Measurements from ENCODE around the gene ANKMY1. TPM values are rescaled to one million over a fixed set of nuclear protein-coding genes. Genes with fewer than 3 reads are reported as not detected.

Gene ANKMY1
- total and polyA plus RNA-seq, 2 experiments from 2014 or later: 5.1 to 10.1 TPM

DNA sequence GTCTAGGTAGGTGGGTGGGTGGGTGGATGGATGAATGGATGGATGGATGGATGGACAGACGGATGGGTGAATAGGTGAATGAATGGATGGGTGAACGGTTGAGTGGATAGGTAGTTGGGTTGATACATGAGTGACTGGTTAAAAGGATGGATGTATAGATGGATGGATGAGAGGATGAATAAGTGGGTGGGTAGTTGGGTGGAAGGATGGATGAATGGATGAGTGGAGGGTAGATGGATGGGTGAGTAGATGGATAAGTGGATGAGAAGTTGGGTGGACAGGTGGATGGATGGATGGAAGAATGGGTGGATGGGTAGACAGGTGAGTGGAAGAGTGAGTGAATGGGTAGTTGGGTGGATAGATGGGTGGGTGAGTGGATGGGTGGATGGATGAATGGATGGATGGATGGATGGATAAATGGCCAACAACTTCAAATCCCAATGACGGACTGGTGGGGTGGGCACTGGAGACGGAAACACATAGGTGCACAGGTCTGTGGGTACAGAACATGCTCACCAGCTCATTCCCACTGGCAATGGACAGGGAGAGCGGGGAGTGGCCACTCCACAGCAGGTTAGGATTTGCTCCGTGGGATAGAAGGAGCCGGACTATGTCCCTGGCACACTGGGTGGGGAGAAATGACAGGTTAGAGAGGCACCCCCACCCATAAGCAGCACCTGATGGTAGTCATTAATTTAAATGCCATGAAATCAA is 48.8 kb downstream of the ANKMY1 start:
- H3K9me3 ChIP-seq (ENCODE audit: low read depth): no peaks in the 10 kb centered on the region
- no peaks in the 10 kb centered on the region for H3K36me3 ChIP-seq (ENCODE audit: low read depth)
- H2AFZ ChIP-seq: no peak overlapping the region
- H3F3A ChIP-seq (ENCODE audit: insufficient read depth): no peaks in the 10 kb centered on the region
- no peak for DNase-seq
- H3K27me3 ChIP-seq (replicated peaks; ENCODE audit: insufficient read depth): no peaks in the 10 kb centered on the region
- H3K4me2 ChIP-seq (ENCODE audit: unreplicated experiment): no peak overlapping the region
- TF ChIP-seq EZH2 (IDR thresholded peaks at IDR 0.05; ENCODE audit: insufficient read depth, poor library complexity, severe bottlenecking) (no peak), EZH2phosphoT487 (IDR thresholded peaks at IDR 0.05; ENCODE audit: insufficient read depth, low read depth) (no peak)
- no peaks in the 10 kb centered on the region for H3K79me2 ChIP-seq (ENCODE audit: insufficient read depth)
- H3K9me2 ChIP-seq (ENCODE audit: insufficient read depth): no peaks in the 10 kb centered on the region
- in situ Hi-C loops (cut with MboI): no loop called here
- no peak overlapping the region for H3K27ac ChIP-seq
- peaks cover under 1% of the 10 kb centered on the region; the same call in 1 of the 2 replicates for H3K4me1 ChIP-seq (ENCODE audit: insufficient read depth)
- 92% methylated on average over 5 to 7 of the region's 7 CpGs for WGBS, 2 experiments (ENCODE audit: low coverage in 1 of 2, low lambda C conversion rate in 2 of 2, missing lambda C conversion rate in 2 of 2)
- no peak overlapping the region for H3K9ac ChIP-seq
- H3K4me3 ChIP-seq: no peak overlapping the region
- no peaks in the 10 kb centered on the region for H4K20me1 ChIP-seq (ENCODE audit: insufficient read depth)

DNA sequence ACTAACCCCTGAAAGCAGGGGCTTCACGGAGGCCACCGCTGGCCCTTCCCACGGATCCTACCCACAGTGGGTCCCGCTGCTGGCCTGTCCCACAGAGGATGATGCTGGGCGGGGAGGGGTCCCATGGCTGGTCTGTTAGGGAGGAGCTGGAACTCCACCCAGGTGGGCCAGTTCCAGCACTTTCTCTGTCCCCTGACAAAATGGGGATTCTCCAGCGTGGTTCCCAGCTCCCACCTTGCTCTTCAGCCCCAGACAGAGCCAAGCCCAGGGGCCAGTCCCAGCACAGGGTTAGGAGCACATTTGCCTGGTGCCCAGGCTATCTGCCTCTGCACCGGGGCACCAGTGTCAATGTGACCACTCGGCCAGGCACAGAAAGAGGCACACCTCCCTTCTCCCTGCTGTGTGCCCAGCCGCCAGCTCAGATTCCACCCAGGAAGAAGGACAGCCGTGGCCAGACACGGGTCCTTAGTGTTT is 50.0 kb downstream of the ANKMY1 start:
- Histone ChIP-seq H3K79me2 (ENCODE audit: insufficient read depth) (no peaks in the 10 kb centered on the region), H3K9me3 (ENCODE audit: low read depth) (no peaks in the 10 kb centered on the region), H3K27ac (no peak overlapping the region), H2AFZ (no peak overlapping the region), H3K9me2 (ENCODE audit: insufficient read depth) (no peaks in the 10 kb centered on the region), H3F3A (ENCODE audit: insufficient read depth) (no peaks in the 10 kb centered on the region), H3K4me1 (ENCODE audit: insufficient read depth) (no peaks in the 10 kb centered on the region), H3K27me3 (replicated peaks; ENCODE audit: insufficient read depth) (no peaks in the 10 kb centered on the region), H4K20me1 (ENCODE audit: insufficient read depth) (no peaks in the 10 kb centered on the region), H3K9ac (no peak overlapping the region), H3K4me2 (ENCODE audit: unreplicated experiment) (no peak overlapping the region), H3K4me3 (no peak overlapping the region), H3K36me3 (ENCODE audit: low read depth) (no peaks in the 10 kb centered on the region)
- TF ChIP-seq EZH2phosphoT487 (IDR thresholded peaks at IDR 0.05; ENCODE audit: insufficient read depth, low read depth): no peak
- TF ChIP-seq EZH2 (IDR thresholded peaks at IDR 0.05; ENCODE audit: insufficient read depth, poor library complexity, severe bottlenecking): no peak
- WGBS, 2 experiments (ENCODE audit: low coverage in 1 of 2, low lambda C conversion rate in 2 of 2, missing lambda C conversion rate in 2 of 2): 83 to 87% methylated on average over 11 of the region's 11 CpGs
- in situ Hi-C loops (cut with MboI): no loop called here
- DNase-seq: no peak

DNA sequence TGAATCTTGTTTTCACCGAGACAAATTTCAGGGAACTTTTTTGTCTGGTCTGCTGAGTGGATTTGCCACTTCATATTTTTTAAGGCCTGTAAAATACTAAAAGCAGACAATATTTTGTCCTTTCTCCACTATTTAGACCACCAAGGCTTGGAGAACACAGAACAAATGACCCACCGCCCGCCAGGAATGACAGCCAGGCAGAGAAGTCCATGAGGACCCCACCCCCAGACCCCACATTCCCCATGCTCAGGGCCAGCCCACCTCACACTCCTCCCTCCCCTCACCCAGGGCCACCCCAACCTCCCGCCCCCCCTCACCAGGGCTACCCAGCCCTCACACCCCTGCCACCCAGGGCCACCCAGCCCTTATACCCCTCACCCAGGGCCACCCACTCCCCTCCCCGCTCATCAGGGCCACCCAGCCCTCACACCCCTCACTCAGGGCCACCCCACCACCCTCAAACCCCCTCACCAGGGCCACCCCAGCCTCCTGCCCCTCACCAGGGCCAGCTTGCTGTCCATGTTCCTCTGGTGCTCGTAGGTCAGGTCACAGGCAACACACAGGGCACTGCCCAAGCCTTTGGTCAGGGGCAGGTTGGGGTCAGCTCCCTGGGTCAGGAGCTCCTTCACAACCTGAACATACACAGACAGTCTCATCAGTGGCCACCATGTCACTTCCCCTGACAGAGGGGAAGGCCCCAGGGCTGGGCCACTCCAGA is 50.6 kb downstream of the ANKMY1 start:
- Histone ChIP-seq H3K9me3 (ENCODE audit: low read depth) (no peaks in the 10 kb centered on the region), H3K9me2 (ENCODE audit: insufficient read depth) (no peaks in the 10 kb centered on the region), H3F3A (ENCODE audit: insufficient read depth) (no peaks in the 10 kb centered on the region), H3K4me1 (ENCODE audit: insufficient read depth) (no peaks in the 10 kb centered on the region), H3K4me2 (ENCODE audit: unreplicated experiment) (no peak overlapping the region), H3K4me3 (no peak overlapping the region), H4K20me1 (ENCODE audit: insufficient read depth) (no peaks in the 10 kb centered on the region), H3K79me2 (ENCODE audit: insufficient read depth) (no peaks in the 10 kb centered on the region), H3K9ac (no peak overlapping the region), H3K27me3 (replicated peaks; ENCODE audit: insufficient read depth) (no peaks in the 10 kb centered on the region), H3K36me3 (ENCODE audit: low read depth) (no peaks in the 10 kb centered on the region), H3K27ac (no peak overlapping the region), H2AFZ (no peak overlapping the region)
- in situ Hi-C loops (cut with MboI): no loop called here
- WGBS, 2 experiments (ENCODE audit: low coverage in 1 of 2, low lambda C conversion rate in 2 of 2, missing lambda C conversion rate in 2 of 2): 84 to 85% methylated on average over 4 to 6 of the region's 6 CpGs
- no peak for DNase-seq
- TF ChIP-seq EZH2 (IDR thresholded peaks at IDR 0.05; ENCODE audit: insufficient read depth, poor library complexity, severe bottlenecking) (no peak), EZH2phosphoT487 (IDR thresholded peaks at IDR 0.05; ENCODE audit: insufficient read depth, low read depth) (no peak)

DNA sequence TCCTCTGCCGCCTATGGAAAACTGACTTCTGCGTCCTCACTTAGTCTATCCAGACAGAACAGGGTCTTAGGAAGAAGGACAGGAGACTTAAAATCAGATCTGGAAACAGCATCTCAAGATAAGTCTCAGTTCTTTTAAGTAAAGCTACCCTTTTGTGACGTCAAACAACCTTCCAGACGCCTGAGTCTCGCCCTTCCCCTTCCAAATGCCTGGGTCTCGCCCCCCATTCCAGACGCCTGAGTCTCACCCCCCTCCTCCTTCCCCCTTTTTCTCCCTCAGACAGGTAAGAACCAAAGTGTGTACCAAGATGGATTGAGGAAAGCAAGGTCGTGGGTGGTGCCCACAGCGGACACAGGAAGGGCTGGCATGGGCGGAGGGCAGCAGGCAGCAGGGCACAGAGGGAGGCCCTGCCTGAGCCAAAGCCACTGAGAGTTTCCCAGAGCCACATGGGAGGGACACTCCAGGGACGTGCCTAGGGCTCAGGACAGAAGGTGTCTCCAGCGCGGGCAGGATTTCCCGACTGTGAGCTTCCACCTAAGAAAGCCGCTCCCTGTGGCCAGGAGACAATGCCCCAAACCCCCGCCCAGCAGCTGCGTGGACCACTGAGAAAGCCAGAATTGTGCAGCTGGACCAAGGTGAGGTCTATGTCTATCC is 51.3 kb downstream of the ANKMY1 start:
- no peaks in the 10 kb centered on the region for H3K27me3 ChIP-seq (replicated peaks; ENCODE audit: insufficient read depth)
- DNase-seq: no peak
- WGBS, 2 experiments (ENCODE audit: low coverage in 1 of 2, low lambda C conversion rate in 2 of 2, missing lambda C conversion rate in 2 of 2): 84 to 87% methylated on average over 16 to 17 of the region's 17 CpGs
- H3K9me3 ChIP-seq (ENCODE audit: low read depth): no peaks in the 10 kb centered on the region
- in situ Hi-C loops (cut with MboI): no loop called here
- no peaks in the 10 kb centered on the region for H4K20me1 ChIP-seq (ENCODE audit: insufficient read depth)
- no peaks in the 10 kb centered on the region for H3K4me1 ChIP-seq (ENCODE audit: insufficient read depth)
- H3K9me2 ChIP-seq (ENCODE audit: insufficient read depth): no peaks in the 10 kb centered on the region
- no peak for TF ChIP-seq EZH2phosphoT487 (IDR thresholded peaks at IDR 0.05; ENCODE audit: insufficient read depth, low read depth)
- TF ChIP-seq EZH2 (IDR thresholded peaks at IDR 0.05; ENCODE audit: insufficient read depth, poor library complexity, severe bottlenecking): no peak
- H3K27ac ChIP-seq: no peak overlapping the region
- H3K36me3 ChIP-seq (ENCODE audit: low read depth): no peaks in the 10 kb centered on the region
- no peak overlapping the region for H3K9ac ChIP-seq
- no peak overlapping the region for H2AFZ ChIP-seq
- no peaks in the 10 kb centered on the region for H3K79me2 ChIP-seq (ENCODE audit: insufficient read depth)
- H3F3A ChIP-seq (ENCODE audit: insufficient read depth): no peaks in the 10 kb centered on the region
- no peak overlapping the region for H3K4me2 ChIP-seq (ENCODE audit: unreplicated experiment)
- H3K4me3 ChIP-seq: no peak overlapping the region
